HG03575 (cell line): Measurements from ENCODE around the gene NUP35.

Experiments
- ATAC-seq: cut with Tn5 transposase; IDR thresholded peaks from one replicate; pipeline ENCODE4 v1.9.1; 2021; ENCODE audit not compliant: unreplicated experiment, insufficient number of reproducible peaks, low FRiP score; ENCODE audit errors: extremely low read depth

NUP35 gene

DNA sequence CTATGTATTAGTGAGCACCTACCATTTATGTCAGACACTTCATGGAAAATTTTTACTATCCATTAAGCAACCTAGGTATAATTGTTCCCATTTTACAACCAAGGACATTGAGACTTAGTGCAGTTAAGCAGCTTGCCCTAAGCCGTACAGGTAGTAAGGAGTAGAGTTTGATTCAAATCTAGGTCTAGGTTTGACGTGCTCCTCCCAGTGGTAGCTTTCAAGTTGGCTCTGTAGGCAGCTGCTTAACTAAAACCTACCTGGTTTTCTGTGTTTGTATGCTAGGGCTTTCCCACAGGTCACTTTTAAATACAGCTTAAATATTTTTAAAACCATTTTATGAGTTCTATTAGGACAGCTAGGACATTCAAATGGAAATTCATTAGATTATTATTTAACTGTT lies 69.7 kb downstream of the NUP35 start:
- no peak for ATAC-seq

DNA sequence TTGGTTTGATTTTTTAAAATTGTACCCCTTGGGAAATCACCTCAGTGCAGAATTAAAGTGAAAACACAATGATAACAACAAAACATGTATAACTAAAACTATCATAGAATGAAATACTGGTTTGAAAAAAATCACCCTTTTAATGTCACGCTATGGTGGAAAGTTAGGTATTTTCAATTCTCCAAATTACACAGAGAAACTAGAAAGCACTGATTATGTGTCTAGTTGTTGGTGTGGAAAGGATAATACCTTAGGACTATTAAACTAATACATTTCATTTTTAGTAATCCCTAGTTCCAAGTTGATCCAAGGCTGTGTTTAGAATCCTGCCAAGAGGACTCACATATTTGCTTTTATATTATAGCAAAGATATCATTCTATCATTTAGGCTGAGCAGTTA lies 71.2 kb downstream of the NUP35 start:
- ATAC-seq: no peak

DNA sequence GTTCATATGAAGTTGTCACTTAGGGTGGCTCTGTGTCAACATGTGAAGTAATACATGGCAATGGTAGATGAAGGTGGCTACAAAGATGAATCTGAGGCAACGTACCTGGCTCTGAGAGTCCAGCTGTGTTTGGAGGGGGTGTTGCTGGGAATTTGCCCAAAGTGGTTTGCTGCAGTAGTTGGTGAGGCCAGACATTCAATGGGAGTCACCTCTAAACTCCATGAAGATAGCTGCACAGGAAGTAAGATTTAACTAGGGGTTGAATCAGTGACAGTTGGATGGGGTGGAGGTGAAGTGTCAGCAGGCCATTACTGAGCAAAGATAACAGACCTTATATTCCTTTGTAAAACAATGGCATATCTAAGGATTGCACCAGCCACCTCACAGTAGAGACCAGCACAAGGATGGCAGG lies 71.8 kb downstream of the NUP35 start:
- ATAC-seq: no peak

DNA sequence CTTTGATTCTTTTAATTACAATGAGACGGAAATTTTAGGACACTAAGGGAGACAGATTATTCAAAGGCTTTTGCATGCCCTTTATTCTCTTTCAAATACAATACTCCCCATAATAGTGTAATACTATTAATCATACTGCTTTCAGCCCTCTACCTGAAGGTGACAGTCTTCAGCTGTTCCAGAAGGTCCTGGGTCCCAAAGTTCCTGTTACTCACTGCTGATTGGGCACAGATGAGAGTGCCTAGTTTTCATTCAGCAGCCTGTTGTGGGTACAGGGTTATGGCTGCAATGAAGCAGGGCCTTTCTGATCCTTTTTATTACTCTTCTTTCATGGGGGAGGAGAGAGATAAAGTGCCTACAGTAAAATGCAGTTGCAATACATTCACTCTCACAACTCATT lies 80.2 kb downstream of the NUP35 start:
- no peak for ATAC-seq

DNA sequence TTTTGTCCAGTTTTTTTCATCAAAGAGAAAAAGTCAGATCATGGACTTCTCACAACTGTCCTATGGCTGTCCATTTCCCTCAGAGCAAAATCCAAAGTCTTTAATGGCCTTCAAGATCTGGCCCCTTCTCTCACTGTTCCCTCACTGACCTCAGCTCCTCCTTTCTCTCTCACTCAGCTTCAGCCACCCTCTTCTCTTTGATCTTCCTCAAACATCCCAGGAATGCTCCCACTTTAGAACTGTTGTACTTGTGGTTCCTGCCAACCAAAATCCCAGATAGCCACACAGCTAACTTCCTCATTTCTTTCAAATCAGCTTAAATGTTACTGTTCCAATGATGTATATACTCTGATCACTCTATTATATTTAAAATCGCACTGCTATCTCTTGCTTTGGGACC lies 82.9 kb downstream of the NUP35 start:
- no peak for ATAC-seq

DNA sequence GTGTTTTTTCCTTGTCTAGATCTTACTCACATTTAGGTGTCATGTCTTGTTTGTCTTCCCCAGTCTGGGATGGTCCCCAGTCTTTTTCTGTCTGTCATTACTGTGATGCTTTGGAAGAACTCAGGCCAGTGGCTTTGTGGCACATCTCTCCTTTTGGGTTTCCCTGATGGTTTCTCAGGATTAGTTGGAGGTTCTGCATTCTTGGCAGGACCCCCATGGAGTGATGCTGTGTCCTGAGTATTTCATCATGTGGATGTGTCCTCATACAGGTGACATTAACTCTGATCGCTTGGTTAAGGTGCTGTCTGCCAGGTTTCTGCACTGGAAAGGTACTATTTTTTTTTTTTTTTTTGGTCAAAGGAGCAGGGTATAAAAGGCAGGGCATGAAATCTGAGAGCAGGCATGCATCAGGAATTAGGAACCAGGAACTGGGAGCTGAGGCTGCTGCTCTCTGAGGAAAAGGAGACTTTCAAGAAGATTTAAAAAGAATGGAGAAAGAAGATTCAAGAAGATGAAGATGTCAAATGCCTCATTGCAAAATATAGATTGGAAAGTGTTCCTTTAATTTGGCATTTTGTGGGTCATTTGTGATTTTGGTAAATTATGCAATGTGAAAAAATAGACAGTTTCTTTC lies 85.3 kb downstream of the NUP35 start:
- no peak for ATAC-seq
